Retina (tissue), 1 donor: ENCODE data around the gene CLNK.
"Not testable (repeated sequence)": the region's sequence is repeated elsewhere in the genome, so short reads cannot be mapped to it uniquely, and the experiment has no call there.

ENCODE experiments used
- DNase-seq: peaks from one replicate; pipeline ENCODE4 v3.0.0-alpha.2; 2016

Gene CLNK

DNA sequence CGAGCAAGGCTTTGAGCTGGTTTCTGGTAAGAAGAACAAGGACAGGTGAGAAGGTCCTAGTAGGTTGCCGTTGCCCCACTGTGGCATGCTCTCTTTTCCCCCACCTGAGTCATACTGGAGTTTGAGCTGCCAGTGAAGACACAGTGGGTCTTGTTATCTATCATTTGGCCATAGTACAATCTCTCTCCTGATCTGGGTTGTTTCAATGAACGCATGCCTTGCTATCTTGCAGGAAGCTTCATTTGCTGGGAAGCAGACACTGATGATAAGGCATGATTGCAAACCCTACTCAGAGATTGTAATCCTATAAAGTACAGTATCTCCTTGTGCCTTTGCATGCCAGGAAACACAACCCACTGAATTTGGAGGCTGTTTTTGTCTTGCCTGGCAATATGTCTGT, 77.4 kb downstream of the CLNK start:
- DNase-seq = no peak

DNA sequence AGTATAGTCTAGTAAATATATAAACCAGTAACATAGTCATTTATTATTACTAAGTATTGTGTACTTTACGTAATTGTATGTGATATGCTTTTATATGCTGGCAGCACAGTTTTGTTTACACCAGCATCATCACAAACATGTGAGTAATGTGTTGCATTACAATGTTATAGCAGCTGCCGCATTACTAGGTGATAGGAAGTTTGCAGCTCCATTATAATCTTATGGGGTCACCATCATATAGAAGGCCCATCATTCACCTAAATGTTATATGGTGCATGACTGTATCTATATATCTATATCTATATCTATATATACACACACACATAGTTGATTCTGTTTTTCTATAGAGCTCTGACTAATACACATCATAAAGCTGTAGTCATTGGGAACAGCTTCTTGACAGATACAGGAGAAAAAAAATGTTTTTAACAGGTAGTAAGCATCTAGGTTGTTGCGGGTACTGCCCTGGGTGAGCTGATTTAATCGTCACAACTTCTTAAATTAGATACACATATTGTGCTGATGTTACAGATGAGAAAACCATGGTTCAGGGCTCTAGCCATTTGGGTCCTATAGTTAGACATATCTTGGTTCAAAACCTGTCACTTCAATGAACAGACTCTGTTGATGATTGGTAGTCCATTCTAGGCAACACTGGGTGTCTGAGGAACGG, 77.9 kb downstream of the CLNK start:
- DNase-seq = no peak

DNA sequence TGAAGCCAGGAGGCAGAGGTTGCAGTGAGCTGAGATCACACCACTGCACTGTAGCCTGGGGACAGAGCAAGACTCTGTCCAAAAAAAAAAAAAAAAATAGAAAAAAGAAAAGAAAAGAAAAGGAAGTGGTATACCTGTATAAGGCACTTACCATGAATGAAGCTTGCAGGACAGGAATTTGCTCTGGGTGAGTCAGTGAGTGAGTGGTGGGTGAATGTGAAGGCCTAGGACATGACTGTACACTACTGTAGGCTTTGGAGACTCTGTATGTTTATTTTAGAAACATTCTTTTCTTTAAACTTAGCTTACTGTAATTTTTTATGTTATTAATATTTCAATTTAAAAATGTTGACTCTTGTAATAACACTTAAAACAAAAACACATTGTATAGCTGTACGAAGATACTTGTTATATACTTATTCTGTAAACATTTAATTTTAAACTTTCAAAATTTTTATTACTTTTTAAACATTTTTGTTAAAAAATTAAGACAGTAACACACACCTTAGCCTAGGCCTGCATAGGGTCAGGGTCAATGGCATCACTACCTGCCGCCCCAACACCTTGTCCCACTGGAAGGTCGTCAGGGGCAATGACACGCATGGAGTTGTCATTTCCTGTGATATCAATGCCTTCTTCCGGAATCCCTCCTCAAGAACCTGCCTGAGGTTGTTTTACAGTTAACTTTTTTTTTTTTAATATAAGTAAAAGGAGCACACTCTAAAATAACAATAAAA, 78.7 kb downstream of the CLNK start:
- DNase-seq = no peak

DNA sequence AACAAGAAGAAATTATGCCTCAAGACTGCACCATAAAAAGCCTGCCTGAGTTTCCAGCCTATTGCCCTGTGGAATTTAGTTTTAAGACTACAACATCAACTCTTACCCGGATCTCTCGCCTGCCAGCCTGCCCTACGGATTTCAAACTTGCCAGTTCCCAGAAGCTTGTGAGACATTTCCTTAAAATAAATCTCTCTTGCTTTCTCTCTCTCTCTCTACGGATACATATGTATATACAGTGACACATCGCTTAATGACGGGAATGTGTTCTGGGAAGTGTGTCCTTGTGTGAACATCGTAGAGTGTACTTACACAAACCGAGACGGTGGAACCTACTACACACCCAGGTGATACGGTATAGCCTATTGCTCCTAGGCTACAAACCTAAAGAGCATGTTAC, 79.5 kb downstream of the CLNK start:
- DNase-seq = no peak

DNA sequence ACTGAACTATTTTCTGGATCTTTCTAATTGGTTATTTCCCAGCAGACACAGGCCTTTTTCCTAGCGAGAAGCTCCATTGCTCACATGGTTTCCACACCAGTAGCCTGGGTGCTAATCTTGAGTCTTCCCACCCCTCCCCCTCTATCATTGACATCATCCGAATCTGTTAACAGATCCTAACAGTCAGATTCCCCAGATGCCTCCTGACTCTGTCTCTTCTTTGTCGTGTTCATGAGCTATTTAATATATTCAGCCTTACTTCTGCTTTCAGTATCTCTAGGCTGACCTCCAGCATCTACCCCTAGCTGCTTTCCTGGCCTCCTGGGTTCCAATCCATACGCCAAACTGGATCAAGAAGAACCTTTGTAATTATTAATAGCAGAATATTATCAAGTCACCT, 85.0 kb downstream of the CLNK start:
- no peak for DNase-seq

DNA sequence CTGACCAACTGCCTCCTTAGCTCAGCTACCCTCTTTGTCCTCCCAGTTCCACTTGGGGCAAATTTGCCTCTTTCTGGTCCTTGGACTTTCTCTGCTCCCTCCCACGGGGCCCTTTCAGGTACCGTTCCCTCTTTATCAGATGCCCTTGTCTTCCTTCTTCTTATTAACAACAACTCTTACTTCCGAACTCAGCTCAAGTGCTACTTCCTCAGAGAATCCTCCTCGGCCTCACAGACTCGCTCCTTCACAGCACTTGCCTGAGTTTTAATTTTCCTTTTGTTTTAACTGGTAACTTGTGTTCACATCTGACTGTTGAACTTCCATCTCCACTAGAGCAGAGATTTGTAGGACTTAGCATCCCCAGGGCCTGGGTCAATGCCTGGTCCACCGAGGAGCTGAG, 85.7 kb downstream of the CLNK start:
- no peak for DNase-seq

DNA sequence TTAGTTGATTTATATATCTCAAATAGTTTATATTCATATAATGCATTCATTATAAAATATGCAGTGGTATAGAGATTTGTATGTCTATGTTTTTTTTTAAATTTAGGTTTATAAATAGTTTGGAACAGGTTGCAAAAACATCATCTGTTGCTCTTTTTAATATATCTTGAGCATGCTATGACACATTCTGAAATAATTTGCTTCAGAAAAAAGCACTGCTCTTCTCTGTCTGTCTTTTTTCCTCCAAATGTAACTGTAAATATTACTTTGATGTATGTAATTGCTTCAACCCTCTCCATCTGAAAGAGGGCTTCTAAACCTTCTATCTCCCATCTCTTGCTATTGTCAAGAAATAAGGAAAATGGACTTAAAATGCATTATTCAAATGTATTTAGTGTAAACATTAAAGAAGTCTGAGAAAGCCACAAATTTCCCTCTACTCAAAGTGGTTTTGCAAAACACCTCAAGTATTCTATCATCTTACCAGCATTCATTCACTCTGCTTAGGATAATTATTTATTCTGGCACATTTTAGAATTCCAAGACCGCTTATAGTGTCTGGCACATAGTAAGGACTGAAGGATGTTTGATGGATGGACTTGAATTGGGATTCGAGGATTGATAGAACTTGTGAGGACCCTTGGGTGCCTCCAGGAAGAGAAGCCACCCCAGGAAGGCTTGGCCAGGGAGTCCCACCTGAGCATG, 87.8 kb downstream of the CLNK start:
- DNase-seq = no peak

DNA sequence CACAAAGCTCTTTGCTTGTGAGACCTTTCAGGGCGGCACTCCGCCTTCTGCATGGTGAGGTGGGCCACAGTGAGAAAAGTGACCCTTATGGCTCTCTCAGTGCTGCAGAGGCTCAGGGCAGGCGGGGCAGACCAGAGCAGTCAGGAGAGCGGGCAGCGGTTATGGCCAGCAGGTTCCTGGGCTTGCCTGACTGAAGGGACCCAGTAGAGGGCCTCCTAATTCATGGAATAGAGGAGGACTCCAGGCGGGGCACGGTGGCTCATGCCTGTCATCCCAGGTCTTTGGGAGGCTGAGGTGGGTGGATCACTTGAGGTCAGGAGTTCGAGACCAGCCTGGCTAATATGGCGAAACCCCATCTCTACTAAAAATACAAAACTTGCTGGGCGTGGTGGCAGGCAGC, 91.4 kb downstream of the CLNK start:
- no peak for DNase-seq

DNA sequence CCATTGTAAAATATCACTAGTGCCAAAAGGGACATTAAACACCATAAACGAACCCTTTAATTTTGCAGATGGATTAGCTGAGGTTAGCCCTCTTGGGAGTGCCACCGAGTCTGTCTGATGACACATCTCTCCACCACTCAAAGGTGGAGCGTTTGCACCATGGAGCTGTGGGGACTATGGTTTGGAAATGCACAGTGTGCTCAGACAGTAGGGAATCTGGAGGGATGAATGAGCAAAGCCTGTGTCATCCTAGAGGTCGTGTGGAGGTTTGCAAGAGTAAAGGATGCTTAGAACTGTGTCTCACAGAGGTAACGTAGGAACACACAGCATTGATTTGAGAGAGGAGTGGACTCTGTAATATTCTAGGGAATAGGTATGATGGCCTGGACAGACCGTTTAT, 93.7 kb downstream of the CLNK start:
- DNase-seq = no peak

DNA sequence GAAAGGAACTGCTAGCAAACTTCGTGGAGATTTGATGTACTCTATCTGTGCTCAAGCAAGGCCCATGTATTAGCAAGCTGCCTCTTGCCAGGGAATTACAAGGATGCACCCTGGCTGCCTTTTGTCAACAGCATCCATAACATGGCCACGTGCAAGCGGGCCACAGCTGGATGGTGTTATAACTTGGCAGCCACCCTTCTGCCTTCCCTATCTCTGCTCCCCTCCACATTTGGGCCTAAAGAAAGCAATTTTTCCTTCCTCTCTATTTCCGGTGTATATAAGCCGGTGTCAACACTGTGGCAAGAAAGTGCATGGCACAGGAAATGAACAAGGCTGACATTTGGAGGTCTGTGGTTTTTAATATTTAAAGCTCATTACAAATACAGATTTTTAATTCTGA, 94.8 kb downstream of the CLNK start:
- DNase-seq = no peak

DNA sequence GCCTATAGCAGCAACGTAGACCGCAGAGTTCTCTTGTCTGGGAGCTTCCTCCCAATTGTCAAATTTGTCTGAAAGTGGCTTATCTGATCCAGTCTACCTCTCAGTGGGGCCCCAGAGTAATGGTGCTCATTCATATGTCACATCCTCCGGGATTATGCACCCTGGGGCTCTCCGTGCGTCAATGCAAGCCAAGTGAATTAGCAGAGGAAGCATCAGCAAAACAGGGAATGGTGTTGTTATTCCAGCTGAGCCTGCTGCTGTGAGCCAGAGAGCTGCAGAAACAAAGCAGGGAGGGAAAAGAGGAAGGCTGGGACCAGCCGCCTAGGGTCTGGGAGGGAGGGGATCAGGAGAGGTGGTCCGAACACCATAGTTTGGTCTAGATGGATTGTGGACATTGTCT, 95.2 kb downstream of the CLNK start:
- no peak for DNase-seq

DNA sequence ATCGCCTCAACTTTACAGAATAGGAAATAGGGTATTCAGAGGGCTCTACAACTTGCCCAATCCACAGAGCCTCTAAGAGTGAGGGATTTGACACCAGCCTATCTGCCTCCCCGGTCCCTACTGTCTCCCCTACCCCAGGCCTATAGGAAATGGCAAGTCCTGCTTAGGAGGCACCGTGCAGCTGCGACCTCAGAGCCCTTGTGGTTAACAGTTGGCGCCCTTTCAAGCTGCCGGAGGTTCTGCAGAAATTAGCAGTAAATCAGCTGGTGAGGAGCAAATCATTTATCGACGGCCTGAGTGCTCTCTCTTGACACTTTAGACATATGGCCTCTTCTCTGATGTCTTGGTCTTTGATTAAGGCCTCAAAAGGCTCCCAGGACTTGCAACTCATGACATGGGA, 96.9 kb downstream of the CLNK start:
- no peak for DNase-seq

DNA sequence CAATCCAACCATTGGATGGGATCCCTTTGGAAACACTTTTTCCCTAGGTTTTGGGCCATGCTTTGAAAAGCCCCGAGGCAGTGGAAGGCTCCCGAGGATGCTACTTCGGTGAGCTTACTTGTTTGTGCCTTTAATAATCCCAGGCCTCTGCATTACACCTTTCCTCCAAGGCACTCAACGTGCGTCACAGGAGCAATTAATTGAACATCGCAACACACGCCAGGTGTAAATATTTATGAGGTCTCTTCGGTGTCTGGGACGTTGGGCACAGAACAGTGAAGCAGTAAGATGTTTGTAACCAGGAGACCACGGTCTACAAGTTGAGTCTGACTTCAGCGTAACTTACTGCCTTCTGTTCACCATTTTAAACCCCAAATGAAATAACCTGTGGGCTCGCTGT, 97.3 kb downstream of the CLNK start:
- no peak for DNase-seq

DNA sequence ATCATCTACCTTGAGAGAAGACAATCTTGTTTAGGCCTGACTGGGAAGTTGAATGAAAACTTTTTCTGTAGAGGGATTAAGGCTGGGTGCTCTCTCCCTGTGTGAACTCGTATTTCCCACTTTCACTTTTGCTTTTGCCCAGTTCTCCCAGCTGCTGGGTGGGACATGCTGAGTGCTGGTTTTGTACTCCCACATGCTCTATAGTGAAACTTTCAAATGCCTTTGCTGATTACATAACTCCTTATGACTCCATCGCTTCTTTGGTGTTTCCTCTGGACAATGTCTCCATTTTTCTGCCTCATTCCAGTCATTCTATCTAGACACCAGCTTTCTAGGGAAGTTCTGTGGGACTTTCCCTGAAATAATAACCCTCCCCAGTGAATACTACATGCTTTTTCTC, 100.5 kb downstream of the CLNK start:
- DNase-seq = no peak

DNA sequence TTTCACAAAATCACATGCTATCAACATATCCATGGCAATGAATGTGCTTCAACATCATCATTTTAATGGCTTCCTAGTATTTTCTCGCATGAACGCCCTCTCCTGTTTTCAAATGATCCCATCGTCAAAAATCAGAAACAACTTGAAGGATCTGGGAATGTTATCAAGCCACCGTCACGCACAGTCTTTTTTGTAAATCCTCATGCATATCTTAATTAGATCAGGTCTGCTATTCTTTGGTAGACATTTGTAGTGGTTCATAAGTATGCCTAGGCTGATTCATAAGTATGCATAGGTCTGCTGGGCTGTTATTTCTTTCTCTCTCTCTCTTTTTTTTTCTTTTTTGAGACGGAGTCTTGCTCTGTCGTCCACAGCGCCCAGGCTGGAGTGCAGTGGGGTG, 101.6 kb downstream of the CLNK start:
- DNase-seq = no peak

DNA sequence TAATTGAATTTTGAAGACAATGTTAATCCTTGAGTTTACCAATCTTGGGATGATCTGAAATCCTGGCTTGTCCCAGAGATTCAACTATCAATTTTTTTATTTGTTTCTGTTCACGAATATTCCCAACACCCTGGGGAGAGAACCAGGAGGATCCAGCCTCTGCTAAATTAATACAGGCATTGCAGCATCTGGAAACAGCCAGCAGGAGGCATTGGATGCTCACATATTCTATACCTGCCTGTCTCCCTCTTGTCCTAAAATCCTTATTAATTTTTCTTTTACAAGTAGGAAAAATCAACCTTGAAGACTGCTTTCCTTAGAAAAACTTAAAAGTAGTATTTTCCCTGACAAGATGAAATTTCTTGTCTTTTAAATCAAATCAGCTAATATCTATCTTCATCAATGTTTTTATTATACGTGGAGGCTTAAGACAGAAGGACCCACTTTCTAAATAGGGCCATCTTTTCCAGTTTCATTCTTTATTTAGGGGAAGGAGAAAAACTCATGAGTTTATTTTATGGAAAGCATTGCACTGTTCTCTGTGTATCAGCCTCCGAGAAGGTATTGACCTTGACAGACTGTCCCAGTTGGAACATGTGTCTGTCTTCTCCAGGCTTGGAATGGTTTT, 102.4 kb downstream of the CLNK start:
- DNase-seq = peak; percentile 54

DNA sequence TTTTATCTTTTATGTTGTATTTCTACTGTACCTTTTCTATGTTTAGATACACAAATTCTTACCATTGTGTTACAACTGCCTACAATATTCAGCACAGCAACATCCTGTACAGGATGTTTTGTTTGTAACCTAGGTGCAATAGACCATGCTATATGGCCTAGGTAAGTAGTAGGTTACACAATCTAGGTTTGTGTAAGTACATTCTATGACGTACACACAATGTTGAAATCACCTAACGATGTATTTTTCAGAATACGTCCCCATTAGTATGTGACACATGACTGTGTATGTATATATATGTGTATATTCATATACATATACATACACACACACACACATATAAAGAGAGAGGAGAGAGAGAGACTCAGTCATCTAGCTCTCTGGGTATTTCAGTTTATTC, 103.5 kb downstream of the CLNK start:
- DNase-seq = no peak

DNA sequence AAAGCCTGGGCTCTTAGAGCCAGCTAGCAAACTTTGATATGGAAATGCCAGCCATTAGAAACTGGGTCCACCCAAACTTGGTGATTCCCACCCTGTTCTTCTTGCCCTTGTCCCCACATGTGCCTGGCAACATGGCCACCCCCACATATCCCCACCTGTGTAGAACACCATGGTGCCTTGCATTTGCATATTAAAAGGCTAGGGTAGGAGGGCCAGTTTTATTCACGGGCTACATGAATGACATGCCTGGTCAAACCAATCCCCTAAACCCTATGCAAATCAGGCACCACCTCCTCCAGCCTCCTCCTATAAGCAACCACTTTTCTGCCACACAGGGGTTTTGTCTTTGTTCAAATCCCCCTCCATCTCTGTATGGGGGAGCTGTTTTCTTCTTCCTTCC, 104.9 kb downstream of the CLNK start:
- no peak for DNase-seq

DNA sequence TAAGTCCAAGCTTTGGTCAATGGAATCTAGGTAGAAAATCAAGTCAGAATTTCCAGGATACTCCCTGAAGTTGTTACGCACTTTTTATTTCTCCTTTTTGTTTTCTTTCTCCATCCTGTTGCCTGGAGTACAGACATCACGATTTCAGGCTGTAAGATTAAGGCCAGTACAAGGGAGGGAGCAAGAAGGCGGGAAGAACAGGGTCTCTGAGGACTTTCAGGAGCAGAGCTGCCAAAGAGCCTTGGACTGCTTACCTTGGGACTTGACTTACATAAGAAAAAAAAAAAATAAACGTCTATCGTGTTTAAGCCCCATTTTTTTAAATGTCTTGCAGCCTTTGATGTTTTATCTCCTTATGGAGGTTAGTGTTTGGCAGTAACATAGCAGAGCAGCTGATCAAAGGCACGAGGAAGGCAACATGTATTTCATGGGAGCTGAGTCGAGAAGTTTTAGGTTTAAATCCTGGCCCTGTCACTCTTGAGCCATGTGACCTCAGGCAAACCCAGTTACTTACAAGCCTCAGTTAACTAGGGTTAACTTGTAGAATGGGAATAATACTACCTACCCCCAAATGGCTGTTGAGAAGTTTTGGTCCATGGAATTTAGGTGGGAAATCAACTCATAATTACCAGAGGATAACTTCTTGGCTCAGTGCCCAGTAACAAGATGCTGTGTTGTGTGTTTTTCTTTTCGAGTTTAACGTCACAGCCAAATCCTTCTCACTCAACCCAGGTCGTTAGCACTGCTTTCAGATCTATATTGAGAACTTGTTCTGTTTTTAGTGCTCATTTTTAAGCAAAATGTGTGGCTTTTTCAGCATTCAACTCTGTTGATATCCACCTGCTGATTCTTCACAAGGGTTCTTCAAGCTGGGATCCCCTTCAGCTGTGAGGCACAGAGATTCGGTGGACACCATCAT, 106.8 kb downstream of the CLNK start:
- no peak for DNase-seq

DNA sequence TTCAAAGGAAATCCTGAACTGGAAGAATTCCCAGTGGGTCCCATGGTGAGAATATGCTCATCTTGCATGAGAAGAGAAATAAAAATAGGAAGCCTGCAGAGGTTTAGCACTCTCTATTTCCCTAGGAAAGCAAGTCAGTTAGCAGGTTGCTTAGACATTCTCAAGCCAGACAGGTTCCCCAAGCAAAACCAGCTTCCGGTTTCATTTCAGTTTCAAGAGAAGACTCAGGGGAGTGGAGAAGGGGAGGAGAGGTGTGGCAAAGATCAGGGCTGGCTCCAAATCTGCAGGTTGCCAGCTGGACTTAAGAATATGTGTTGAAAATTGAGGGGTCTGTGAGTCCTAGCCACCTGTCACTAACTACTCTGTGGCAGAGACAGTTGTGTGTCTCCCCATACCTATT, 107.5 kb downstream of the CLNK start:
- no peak for DNase-seq

DNA sequence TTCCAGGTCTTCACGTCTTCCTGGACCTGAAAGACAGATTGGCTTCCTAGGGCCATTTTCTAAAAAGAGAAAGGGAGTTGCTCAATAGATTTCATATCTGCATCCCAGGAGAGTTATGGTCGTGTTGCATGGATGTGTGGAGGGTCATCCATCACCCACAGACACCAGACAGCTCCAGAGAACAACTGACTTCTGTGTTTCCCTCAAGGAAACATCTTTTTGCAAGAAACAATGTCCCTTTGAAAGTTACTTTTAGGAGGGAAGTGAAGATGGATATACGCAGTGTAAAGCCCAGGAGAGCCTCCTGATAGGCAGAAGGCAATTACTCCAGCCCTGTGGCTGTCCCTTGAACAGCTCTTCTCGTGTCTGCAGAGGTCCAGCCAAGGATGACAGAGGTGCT, 108.3 kb downstream of the CLNK start:
- DNase-seq = no peak

DNA sequence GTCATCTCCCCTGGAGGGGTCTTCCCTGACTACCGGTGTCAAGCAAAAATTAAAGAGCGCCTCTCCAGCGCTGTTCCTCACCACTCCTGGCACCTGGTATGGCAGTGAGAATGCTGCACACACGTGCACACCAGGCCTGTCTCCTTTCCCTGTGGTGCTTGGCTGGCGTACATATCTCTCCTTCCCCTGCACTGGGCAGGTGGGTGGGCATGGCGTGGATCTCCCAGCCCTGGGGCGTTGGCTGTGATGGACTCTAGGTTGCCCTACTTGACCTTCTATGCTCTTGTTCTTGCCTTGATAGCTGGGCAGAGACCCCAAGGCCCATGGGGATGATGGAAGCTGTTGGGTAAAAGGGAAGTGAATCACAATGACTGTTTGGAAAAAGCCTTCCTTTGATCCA, 109.2 kb downstream of the CLNK start:
- DNase-seq = no peak

DNA sequence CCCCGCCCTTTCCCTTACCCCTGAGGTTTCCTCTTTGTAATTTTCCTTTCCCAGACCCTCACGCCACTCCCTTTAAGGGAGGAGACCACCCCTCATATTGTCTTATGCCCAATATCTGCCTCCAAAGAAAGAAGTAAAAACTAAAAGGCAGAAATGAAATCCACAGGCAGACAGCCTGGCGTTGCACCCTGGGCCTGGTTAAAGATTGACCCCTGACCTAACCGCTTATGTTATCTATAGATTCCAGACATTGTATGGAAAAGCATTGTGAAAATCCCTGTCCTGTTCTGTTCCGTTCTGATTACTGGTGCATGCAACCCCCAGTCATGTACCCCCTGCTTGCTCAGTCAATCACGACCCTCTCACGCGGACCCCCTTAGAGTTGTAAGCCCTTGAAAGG, 110.0 kb downstream of the CLNK start:
- DNase-seq = not testable (repeated sequence)
